Measurements from ENCODE around the gene MRPL44. TPM values are rescaled to one million over a fixed set of nuclear protein-coding genes. Genes with fewer than 3 reads are reported as not detected.
A peak's percentile ranks its signal among the peaks of the same experiment; 100 is the strongest.
"Not testable (repeated sequence)": the region's sequence is repeated elsewhere in the genome, so short reads cannot be mapped to it uniquely, and the experiment has no call there.

The MRPL44 gene
- total RNA-seq, 1 donor from 2014 or later: 37.3 TPM

GRCh38 chr2:223999862-224000261 is 42.6 kb downstream of the MRPL44 start:
- Mint-ChIP-seq H3K36me3 (ENCODE audit: unreplicated experiment) (no peaks in the 10 kb centered on the region), H3K9me3 (ENCODE audit: unreplicated experiment) (peaks cover 2% of the 10 kb centered on the region), H3K27ac (ENCODE audit: unreplicated experiment) (no peak overlapping the region), H3K4me3 (ENCODE audit: unreplicated experiment) (no peak overlapping the region), H3K4me1 (ENCODE audit: low read depth, unreplicated experiment) (peaks cover 4% of the 10 kb centered on the region), H3K27me3 (ENCODE audit: unreplicated experiment) (no peaks in the 10 kb centered on the region)
- DNase-seq: no peak
- TF ChIP-seq, protein P1, sequence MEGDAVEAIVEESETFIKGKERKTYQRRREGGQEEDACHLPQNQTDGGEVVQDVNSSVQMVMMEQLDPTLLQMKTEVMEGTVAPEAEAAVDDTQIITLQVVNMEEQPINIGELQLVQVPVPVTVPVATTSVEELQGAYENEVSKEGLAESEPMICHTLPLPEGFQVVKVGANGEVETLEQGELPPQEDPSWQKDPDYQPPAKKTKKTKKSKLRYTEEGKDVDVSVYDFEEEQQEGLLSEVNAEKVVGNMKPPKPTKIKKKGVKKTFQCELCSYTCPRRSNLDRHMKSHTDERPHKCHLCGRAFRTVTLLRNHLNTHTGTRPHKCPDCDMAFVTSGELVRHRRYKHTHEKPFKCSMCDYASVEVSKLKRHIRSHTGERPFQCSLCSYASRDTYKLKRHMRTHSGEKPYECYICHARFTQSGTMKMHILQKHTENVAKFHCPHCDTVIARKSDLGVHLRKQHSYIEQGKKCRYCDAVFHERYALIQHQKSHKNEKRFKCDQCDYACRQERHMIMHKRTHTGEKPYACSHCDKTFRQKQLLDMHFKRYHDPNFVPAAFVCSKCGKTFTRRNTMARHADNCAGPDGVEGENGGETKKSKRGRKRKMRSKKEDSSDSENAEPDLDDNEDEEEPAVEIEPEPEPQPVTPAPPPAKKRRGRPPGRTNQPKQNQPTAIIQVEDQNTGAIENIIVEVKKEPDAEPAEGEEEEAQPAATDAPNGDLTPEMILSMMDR (IDR thresholded peaks at IDR 0.05; ENCODE audit: partially characterized antibody, unreplicated experiment): no peak

GRCh38 chr2:224000662-224001061 is 43.4 kb downstream of the MRPL44 start:
- not testable (repeated sequence) for H3K27ac Mint-ChIP-seq (ENCODE audit: unreplicated experiment); H3K4me3 Mint-ChIP-seq (ENCODE audit: unreplicated experiment); H3K9me3 Mint-ChIP-seq (ENCODE audit: unreplicated experiment); DNase-seq; H3K36me3 Mint-ChIP-seq (ENCODE audit: unreplicated experiment); H3K4me1 Mint-ChIP-seq (ENCODE audit: low read depth, unreplicated experiment); H3K27me3 Mint-ChIP-seq (ENCODE audit: unreplicated experiment)

DNA sequence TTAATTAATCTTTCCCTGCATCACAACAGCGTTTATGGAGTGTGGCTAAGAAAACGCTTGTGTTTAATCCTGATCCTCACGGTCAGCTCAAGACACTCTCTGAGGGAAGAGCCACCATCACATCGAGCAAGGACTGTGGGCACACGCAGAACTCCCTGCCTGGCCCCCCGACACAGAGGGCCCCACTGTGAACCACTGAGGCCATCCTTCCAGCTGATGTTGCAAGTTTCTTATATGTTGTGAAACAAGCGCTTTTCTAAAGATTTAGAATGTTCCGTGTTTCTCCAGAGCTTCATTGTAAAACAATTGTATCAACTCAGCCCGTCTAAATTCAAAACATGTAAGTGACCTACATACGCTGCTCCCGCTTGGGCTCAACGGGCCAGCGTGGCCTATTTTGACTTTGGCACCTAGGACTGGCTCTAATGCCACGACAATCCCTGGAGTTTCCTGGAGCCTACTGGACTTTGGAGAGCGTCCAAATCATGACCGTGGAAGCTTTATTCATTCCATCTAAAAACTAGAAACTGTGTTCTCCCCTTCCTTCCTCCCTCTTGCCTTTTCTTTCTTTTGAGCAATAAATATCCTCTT is 46.9 kb downstream of the MRPL44 start:
- Mint-ChIP-seq H3K27me3 (ENCODE audit: unreplicated experiment) (no peaks in the 10 kb centered on the region), H3K9me3 (ENCODE audit: unreplicated experiment) (no peaks in the 10 kb centered on the region), H3K27ac (ENCODE audit: unreplicated experiment) (no peak overlapping the region), H3K4me3 (ENCODE audit: unreplicated experiment) (no peak overlapping the region), H3K4me1 (ENCODE audit: low read depth, unreplicated experiment) (peaks cover 10% of the 10 kb centered on the region), H3K36me3 (ENCODE audit: unreplicated experiment) (no peaks in the 10 kb centered on the region)
- DNase-seq: no peak
- TF ChIP-seq, protein P1 (IDR thresholded peaks at IDR 0.05; ENCODE audit: partially characterized antibody, unreplicated experiment): no peak

- Mint-ChIP-seq H3K36me3 (ENCODE audit: unreplicated experiment) (no peaks in the 10 kb centered on the region), H3K27ac (ENCODE audit: unreplicated experiment) (peak overlapping the region; percentile 11), H3K4me3 (ENCODE audit: unreplicated experiment) (no peak overlapping the region), H3K9me3 (ENCODE audit: unreplicated experiment) (no peaks in the 10 kb centered on the region), H3K27me3 (ENCODE audit: unreplicated experiment) (no peaks in the 10 kb centered on the region), H3K4me1 (ENCODE audit: low read depth, unreplicated experiment) (peaks cover 6% of the 10 kb centered on the region)
- TF ChIP-seq, protein P1 (IDR thresholded peaks at IDR 0.05; ENCODE audit: partially characterized antibody, unreplicated experiment): no peak
- DNase-seq: no peak
Measured at GRCh38 chr2:224008702-224009261, 51.5 kb downstream of the MRPL44 start.

DNA sequence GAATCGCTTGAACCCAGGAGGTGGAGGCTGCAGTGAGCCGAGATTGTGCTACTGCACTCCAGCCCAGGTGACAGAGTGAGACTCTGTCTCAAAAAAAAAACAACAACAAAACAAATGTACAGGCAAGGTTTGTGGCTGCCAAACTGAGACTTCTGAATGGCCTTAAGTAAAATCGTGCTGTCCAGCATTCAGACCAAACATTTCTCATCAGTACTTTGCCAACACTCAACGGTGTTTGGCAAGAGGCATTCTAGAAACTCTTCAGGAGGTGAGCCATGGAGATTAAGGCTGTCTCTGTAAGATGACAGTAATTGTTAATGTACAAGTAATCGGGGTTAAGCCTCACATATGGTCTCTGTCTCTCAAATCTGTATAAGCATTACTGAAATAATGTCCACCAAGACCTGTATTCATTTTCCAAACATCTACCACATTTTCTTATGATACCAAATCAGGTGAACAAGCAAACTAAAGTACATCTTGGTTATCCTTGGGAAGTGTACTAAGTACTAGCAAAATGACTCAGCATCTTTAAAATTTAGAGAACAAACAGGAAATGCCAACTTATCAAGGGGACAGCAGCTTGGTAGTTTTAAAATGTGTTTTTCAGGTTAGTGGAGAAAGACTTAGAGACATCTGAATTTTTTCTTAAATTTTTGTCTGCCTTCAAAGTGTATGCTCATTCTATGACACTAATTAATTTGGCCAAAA is 52.5 kb downstream of the MRPL44 start:
- H3K27me3 Mint-ChIP-seq (ENCODE audit: unreplicated experiment): no peaks in the 10 kb centered on the region
- no peaks in the 10 kb centered on the region for H3K36me3 Mint-ChIP-seq (ENCODE audit: unreplicated experiment)
- no peak for DNase-seq
- no peaks in the 10 kb centered on the region for H3K9me3 Mint-ChIP-seq (ENCODE audit: unreplicated experiment)
- H3K27ac Mint-ChIP-seq (ENCODE audit: unreplicated experiment): no peak overlapping the region
- H3K4me3 Mint-ChIP-seq (ENCODE audit: unreplicated experiment): no peak overlapping the region
- H3K4me1 Mint-ChIP-seq (ENCODE audit: low read depth, unreplicated experiment): peaks cover 6% of the 10 kb centered on the region
- TF ChIP-seq, protein P1 (IDR thresholded peaks at IDR 0.05; ENCODE audit: partially characterized antibody, unreplicated experiment): no peak
